ENCODE measurements around the gene OR51E2.
"Not testable (repeated sequence)": the region's sequence is repeated elsewhere in the genome, so short reads cannot be mapped to it uniquely, and the experiment has no call there.

Gene OR51E2, protein sequence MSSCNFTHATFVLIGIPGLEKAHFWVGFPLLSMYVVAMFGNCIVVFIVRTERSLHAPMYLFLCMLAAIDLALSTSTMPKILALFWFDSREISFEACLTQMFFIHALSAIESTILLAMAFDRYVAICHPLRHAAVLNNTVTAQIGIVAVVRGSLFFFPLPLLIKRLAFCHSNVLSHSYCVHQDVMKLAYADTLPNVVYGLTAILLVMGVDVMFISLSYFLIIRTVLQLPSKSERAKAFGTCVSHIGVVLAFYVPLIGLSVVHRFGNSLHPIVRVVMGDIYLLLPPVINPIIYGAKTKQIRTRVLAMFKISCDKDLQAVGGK

DNA sequence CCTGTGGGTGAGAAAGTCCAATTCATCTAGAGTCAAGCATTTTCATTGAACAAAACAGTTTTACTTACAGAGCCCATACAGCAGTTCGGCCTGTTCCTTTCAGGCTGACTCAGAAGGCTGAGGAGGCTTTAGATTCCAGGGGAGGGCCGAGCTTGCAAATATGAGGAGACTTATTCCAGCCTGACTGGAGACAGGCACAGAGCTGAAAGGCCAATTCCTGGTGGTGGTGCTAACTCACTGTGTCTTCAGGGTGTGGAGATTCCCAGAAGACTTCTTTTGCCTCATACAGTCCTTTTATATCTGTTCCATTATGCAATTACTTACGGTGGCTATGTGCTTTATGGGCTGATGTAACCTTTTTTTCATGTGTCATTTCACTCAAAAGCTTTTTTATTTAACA, at the start of gene OR51E2:
Gene OR51E2 (minus strand): TSS at position 269 of the 400 bp plus-strand sequence. CDS start 15,142 bp downstream, outside the sequence.
- no peak for DNase-seq (ENCODE audit: low read depth)

DNA sequence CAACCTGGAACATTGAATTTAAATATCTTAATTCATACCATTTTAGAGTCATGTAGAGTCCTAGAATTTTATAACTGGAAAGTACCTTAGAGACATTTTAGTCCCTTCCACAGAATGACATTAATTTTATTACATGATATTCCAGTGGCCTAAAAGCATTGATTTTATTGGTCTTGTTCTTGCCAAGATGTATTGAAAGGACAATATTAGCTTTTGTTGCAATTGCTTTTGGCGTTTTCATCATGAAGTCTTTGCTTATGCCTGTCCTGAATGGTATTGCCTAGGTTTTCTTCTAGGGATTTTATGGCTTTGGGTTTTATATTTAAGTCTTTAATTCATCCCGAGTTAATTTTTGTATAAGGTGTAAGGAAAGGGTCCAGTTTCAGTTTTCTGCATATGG, 43.1 kb upstream of the OR51E2 start:
- no peak for DNase-seq (ENCODE audit: low read depth)

DNA sequence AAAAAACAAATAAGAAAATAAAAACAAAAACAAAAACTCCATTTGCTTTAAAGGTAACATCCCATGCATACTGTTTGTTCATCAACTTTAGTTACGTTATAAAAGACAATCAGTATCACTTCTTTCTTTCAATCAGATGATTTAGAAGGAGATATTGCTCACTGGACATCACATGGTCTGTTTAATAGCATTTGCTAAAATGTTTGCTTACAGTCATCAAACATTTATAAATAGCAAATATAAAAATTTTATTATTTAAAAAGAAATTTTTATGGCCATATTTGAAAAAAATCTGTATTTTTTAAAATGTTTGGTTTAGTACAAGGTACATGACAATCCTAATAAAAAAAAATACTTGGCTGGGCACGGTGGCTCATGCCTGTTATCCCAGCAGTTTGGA, 29.5 kb upstream of the OR51E2 start:
- no peak for DNase-seq (ENCODE audit: low read depth)

DNA sequence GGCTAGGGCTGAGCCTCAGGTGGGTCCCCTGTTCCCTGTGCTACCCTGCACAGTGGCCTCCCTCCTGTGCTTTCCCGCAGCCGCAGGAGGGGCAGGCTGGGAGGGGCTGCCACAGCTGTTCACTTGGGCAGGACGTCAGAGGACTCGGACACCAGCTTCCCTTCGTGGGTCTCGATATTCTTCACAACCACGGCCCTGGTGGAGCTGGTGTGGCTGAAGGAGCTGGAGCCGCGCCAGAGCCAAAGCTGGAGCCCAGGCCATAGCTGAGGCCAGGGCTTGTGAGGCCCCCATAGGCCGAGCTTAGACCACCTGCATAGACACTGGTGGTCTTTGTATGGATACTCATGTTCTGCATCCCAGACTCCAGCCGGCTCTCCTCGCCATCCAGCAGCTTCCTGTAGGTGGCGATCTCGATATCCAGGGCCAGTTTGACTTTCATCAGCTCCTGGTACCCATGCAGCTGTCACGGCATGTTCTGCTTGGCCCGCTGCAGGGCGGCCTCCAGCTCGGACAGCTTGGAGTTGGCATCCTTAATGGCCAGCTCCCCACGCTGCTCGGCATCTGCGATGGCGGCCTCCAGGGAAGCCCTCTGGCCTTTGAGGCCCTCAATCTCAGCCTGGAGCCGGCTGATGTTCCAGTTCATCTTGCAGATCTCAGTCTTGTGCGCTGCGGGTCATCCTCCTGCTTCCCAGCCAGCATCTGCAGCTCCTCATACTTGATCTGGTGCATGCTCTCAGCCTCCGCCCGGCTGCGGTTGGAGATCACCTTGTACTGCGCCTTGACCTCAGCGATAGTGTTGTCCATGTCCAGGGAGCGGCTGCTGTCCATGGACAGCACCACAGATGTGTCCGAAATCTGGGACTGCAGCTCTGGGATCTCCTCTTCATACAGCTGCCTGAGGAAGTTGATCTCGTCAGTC, 25.2 kb upstream of the OR51E2 start:
- DNase-seq (ENCODE audit: low read depth), result not testable (repeated sequence)

DNA sequence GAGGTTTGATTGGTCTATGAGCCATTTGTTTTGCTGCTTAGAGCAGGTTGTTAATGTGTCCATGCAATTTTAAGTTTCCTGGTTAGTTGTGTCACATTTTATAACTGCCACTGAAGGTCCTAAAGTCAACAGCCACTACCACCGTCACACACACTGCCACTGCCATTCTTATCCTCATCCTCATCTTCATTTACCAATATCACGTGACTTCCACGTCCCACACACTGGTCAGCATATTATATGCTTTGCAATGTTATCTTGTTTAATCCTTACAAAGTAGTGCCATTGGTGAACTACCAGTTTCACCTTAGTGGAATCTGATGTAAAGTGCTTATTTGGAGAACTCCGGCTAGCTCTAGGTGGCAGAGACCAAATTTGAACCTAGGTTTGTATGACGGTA, 16.6 kb upstream of the OR51E2 start:
- no peak for DNase-seq (ENCODE audit: low read depth)

DNA sequence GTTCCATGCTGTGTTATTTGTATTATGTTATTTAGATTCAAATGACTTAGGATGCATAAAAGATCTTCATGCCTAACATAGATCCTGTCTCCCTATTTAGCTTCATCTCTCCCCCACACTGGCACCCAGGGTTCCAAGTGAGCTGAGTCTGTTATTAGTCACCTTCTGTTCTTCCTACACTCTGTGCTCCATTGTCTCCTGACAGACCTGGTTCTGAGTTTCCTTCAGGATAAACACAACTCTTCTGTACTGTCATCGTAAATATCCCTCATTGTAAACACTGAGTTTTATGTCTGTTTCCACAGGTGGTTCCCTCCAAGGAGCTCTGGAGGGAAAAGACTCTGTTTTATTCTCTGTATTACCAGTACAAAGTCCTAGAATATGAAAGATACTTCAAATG, 15.6 kb upstream of the OR51E2 start:
- no peak for DNase-seq (ENCODE audit: low read depth)

DNA sequence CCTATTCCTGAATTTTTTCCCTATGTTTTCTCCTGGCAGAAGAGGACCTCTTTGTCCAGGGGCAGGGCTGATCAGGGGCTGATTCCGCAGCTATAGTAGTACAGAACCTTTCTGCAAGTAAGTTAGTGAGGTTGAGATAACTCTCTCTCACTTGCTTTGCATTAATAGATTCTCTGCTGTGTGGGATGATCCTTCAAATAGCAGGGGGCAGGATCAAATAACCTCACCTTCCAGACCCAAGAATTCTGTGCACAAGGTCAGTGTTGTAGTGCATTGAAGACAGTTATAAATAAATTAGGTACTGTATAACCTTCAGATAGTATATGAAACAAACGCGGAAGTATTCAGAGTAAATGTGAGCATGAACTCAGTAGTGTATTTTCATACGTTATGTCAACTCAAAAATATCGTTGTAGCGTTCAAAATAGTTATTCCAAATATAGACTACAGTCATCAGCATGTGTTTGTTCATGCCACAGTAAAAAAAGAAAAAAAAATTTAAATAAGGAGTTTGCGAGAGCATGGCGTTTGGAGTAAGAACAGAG, 7.2 kb upstream of the OR51E2 start:
- DNase-seq (ENCODE audit: low read depth), result no peak

DNA sequence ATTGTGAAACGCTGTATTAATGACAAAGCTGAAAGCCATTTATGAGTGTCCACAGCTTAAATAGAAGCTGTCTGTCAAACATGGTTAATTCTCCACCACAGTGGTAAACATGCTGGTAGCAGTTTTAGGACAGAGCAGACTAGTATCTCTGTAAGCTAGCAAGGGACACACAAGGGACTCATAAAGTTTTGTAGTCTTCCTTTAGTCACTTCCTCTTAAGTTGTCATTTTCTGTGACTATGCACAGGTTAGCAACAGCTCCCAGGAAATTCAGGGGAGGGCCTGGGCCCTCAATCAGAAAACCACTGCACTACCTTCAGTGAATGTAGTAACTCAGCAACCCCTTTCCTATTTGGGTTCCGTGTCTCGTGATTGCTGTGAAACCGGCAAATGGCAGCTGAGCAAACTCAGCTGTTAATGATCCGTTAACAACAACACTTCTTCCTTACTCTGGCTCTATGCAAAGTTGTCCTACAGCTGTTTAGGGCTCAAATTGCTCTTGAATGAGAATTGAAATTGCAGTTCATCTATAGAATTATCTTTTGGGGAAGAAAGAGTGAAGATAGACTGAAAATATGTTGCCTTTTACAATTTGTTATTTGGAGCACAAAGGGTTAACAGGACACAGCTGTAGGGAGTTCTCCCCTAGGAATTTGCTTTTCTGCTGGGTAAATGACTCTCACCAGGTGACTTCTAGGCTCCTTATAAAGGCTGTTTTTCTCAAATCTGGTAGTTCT, 6.6 kb upstream of the OR51E2 start, which contains the start of gene MMP26:
Gene MMP26 (plus strand): TSS at position 731 of the 736 bp plus-strand sequence.
- no peak for DNase-seq (ENCODE audit: low read depth)

DNA sequence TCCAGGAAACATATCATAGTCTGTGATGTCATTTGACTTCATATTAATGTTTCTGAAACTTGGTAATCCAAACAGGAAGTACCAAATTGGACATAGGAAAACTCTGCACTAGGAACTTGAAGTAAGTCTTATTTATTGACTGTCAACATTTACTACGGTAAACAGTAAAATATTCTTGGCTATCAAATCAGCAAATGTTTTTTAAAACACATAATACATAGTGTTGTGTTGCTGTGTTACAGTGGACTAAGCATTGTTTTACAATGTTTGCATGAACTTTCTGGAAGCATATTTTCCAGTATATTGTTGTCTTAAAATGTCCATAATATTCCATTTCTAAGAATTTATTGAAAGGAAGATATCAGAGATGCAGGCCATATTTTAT, 2.8 kb upstream of the OR51E2 start:
- DNase-seq (ENCODE audit: low read depth), result no peak

DNA sequence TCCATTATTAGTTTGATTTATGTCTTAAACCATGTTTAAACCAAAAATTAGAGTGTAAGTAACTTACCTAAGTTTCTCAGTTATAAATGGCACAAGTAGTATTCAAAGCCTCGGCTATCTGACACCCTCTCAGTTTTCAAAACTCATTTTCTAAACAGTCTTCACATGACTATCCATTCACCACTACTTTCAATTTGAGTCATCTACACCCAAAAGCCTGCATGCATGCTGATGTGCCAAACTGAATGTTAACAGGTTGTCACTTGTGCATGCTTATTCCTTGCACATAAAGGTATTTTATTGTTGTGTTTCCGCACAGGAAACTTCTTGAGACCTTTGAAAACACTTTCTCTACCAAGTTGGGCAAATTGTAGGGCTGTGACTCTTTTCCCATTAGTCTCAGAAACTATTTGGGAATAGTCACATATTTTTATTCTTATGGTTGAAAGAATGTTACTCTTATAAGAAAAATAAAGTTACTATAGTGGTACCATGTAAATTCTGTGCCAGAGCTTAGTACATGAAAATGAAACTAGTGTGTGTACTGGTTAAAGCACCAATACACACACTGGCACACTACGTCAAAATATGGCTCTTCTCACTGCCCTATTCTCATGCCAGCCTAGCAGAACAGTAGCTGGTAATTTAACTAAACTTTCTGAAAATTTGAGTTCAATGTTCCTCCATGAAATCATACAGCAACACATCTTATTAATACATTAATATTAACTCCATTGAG, 2.2 kb upstream of the OR51E2 start:
- DNase-seq (ENCODE audit: low read depth), result no peak

DNA sequence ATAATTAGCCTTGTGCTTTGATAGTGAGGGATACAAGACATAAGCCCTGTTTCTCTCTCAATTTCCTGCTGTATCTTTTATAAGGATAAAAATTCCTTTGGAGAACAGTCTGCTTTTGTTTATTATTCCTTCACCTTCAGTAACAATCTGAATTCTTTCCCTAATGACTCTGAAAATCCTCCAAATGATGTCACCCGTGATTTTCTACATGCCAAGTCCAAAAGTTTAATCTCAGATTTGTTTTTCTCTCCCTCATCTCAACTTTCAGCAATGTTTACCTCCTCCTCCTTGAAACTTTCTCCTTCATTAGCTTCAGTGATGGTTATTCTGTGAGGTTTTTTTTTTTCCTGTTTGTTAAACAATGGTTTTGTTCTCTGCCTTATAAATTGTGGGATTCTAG, 2.2 kb downstream of the OR51E2 start:
- no peak for DNase-seq (ENCODE audit: low read depth)

DNA sequence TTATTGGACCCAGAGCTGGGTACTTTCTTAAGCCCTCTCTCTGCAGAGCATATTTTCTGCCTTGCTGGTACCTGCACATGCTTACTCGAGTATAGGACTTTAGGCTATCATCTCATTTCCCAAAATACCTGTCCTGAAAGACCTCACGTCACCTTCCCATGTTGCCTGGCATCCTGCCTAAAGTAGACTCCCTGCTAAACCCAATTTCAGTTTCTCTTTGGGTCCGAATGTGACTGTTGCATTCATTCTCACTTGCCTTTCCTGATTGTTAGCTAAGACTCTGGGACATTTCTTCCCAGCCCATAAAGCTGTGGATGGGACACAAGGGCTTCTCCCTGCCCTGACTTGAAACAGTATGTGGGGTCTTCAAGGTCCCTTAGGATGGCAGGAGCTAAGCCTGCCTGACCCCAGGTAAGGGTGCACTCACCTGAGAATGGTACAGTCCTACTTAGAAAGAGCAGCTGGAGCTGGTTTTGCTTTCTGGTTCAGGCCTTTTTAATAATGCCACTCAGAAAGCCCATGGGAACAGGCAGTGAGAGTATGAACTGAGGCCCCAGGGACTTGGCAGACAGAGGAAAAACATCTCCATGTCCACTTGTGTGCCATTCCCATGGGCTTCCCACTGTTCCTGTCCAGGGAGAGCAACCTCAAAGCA, 12.9 kb downstream of the OR51E2 start:
- DNase-seq (ENCODE audit: low read depth), result no peak

DNA sequence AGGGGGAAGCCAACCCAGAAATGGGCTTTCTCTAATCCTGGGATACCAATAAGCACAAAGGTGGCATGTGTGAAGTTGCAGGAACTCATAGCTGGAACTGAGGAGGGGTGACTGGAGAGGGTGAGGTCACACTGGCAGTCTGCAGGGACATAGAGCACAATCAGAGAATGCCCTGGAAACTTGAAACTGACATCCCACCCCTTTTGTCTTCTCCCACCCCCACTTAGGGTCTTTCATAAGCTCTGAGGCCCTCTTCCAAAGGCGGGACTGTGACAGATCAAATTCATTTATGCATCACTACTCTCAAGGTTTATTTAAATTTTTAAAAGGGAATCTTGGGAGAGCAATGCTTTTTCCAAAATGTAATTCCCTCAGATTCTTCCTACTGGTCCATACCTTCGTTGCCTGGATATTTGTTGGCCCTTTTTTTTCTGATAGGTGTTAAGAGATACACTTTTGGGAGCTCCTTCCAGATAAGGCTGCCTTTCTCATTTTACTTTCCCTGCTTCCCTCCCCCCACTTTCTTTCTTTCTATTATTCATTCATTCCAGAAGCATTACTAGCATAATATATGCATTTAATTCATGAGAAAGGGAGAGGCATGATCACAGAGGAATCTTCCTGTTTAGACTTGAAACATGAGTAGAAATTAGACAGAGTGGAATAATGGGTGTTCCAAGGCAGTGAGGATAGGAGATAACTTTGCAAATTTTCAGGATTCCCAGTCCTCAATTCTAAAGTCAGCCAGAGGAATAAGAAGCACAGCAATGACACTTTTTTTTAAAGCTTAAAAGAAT, 14.8 kb downstream of the OR51E2 start:
- DNase-seq (ENCODE audit: low read depth), result no peak

DNA sequence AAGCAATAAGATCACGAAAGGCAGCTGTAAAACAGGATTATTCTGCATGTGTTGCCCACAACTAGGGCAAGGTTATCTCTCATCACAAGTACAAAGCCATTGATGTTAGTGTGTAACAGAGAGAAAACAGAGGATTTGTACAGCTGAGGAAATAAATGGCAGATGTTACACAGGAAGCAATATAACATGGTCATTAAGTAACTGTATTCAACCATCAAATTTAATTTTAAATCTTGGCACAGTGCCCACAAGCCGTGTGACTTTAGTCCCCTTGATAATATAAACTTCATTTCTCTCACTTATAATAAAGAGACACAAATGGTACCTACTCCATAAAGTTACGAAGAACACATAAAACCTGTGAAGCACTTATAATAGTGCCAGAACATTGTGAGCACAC, 17.3 kb downstream of the OR51E2 start:
- DNase-seq (ENCODE audit: low read depth), result no peak

DNA sequence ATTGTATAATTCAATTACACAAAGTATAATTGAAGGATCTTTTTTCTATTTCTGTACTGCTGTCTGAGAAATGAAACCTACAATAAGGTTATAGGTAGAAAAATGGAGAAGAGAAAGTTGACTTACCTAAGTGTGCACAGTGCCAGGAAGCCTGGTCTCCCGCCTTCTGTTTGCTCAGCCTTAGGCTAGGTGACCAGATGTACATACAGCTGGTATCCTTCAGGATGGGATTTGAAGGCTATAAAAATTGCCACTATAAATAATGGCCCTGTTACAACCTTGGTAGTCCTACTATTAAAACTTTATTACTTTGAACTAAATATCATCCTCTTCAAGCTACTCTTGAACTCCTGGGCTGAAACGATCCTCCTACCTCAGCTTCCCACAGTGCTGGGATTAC, 19.7 kb downstream of the OR51E2 start:
- no peak for DNase-seq (ENCODE audit: low read depth)

DNA sequence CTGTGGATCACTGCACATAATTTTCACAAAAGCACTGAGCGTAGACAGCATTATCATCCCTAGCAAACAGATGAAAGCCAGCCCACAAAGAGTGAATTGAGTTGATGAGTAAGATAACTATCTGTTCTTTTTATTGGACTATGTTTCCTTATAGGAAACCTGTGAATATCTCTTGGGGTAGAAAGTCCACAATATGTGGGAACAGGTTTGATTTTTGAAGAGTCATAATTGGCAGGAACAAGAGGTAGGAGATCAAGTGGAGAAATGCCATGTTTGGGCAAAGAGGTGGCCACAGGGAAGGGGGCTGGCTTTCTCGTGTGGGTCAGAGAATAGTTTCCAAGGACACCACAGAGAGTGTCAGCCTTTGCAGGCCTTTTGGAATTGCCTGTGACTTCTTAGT, 23.9 kb downstream of the OR51E2 start:
- no peak for DNase-seq (ENCODE audit: low read depth)

DNA sequence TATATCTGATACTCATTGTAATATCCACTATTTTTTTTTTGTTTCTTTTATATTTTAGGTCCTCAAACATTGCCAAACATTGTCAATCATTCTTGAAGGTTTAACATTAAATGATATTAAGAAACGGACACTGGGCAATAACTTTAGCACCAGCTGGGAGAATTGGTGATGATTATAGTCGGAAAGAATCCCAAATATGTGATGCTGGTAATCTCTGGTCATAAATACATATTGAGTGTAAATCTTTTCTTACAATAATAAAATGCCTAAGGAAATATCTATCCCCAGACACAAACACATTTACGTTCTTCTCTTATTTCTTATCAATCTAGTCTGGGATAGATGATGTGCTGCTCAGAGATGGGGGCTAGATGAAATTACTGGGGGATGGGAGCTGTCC, 25.2 kb downstream of the OR51E2 start:
- no peak for DNase-seq (ENCODE audit: low read depth)

DNA sequence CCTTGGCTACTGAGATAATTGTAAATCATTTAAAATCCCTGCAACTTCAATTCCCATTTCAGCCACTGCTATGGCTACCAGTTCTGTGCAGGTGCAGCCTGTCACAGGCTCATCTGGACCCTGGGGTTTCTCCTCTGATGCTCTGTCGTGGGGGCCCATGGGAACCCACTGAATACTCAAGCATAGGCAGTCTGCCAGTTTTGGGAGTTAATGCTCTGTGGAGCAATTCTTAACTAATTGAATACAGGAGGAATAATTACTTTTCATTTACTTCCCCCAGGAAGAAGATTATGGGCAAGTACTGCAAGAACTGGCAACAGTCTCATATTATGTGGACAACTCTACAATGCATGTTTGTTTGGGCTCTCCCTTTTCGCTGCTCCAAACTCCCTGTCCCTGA, 25.9 kb downstream of the OR51E2 start:
- no peak for DNase-seq (ENCODE audit: low read depth)

DNA sequence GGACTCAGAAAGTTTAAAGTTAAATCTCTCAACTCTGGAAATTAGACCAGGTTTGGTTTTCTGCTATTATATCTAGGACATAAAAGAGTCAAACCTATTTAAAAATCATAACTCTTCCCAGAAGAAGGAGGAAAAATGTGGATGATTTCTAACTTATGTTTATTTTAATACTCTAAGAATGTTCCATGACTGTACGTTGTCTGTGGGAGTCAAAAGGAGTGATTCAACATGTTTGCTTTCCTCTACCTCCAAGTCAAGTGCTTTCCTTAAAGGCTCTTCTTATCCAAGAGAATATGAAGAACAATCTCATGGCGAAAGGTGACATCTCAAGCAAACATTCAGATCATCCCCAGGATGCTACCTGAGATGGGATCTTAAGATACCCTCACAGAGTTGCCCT, 32.2 kb downstream of the OR51E2 start:
- DNase-seq (ENCODE audit: low read depth), result no peak

DNA sequence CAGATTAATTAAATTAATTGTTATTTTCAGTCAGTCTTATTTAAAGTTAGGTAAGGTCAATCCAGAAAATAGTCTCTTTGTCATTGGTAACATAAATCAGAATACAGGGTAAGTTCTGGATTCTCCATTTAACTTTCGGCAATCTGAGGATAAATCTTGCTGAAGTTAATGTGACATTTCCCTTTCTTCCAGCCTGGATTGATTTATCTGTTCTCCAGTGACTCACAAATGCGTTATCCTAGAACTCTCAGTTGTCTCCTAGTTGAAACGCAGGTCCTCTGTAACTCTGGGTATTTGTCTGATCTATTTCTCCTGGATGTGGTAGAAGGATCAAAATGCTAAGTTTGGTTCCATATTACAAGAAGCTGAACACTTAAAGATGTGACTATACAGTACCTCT, 32.9 kb downstream of the OR51E2 start:
- no peak for DNase-seq (ENCODE audit: low read depth)

Measured in stimulated activated CD8-positive, alpha-beta memory T cell treated with anti-CD3 and anti-CD28 coated beads, Interleukin-12 subunit alpha, Interleukin-12 subunit beta, amount 100 ng/mL, for 1 hour (primary cell).